ENCODE results near the gene OR10G2.

- TF ChIP-seq CTCF (IDR thresholded peaks at IDR 0.05) (no peak), POLR2A (IDR thresholded peaks at IDR 0.05) (no peak)
Measured at GRCh38 chr14:21634840-21635239, at the start of gene OR10G2.
